ENCODE measurements around the gene COG5. TPM values are rescaled to one million over a fixed set of nuclear protein-coding genes. Genes with fewer than 3 reads are reported as not detected.
A peak's percentile ranks its signal among the peaks of the same experiment; 100 is the strongest.

The COG5 gene
- total RNA-seq, 1 donor: 53.8 TPM

DNA sequence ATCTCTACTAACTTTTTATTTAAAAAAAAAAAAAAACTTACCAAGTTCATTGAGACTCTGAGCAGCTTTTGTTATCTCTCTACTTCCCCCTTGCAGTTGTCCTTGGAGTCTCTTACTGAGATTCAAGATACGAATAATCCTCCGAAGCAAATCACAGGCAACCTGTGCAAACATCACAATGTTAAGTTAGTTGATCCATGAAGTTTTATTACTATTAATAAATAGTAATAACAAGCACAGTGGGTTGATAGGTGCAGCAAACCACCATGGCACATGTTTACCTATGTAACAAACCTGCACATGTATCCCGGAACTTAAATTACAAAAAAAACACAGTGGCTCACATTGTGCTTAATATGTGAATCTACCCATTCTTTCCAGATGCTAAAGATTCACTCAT, 36.5 kb downstream of the COG5 start:
- TF ChIP-seq, protein P1, sequence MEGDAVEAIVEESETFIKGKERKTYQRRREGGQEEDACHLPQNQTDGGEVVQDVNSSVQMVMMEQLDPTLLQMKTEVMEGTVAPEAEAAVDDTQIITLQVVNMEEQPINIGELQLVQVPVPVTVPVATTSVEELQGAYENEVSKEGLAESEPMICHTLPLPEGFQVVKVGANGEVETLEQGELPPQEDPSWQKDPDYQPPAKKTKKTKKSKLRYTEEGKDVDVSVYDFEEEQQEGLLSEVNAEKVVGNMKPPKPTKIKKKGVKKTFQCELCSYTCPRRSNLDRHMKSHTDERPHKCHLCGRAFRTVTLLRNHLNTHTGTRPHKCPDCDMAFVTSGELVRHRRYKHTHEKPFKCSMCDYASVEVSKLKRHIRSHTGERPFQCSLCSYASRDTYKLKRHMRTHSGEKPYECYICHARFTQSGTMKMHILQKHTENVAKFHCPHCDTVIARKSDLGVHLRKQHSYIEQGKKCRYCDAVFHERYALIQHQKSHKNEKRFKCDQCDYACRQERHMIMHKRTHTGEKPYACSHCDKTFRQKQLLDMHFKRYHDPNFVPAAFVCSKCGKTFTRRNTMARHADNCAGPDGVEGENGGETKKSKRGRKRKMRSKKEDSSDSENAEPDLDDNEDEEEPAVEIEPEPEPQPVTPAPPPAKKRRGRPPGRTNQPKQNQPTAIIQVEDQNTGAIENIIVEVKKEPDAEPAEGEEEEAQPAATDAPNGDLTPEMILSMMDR (IDR thresholded peaks at IDR 0.05; ENCODE audit: insufficient read depth, low read length): no peak
- DNase-seq (ENCODE audit: low read depth): no peak
- H3K4me3 ChIP-seq (ENCODE audit: low read depth, low read length): no peak overlapping the region

DNA sequence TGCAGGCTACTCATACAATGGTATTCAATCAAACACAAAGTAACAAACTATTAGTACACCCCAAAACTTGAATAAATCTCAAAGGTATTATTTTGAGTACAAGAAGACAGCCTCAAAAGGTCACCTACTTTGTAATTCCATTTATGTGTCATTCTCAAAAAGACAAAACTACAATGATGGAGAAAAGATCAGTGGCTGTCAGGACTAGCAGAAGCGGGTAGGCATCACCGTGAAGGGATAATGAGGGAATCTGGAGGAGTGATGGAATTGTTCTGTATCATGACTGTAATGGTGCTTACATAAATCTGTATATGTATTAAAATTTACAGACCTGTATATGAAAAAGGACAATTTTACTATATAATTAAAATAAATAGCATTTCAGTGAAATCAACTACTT, 37.0 kb downstream of the COG5 start:
- DNase-seq (ENCODE audit: low read depth): no peak
- TF ChIP-seq, protein P1 (IDR thresholded peaks at IDR 0.05; ENCODE audit: insufficient read depth, low read length): no peak
- no peak overlapping the region for H3K4me3 ChIP-seq (ENCODE audit: low read depth, low read length)

- TF ChIP-seq, protein P1 (IDR thresholded peaks at IDR 0.05; ENCODE audit: insufficient read depth, low read length): no peak
- peak; percentile 18 for DNase-seq (ENCODE audit: low read depth)
- no peak overlapping the region for H3K4me3 ChIP-seq (ENCODE audit: low read depth, low read length)
Observed at GRCh38 chr7:107506674-107507339, 56.9 kb downstream of the COG5 start.

GRCh38 chr7:107505997-107506673, 57.6 kb downstream of the COG5 start:
- DNase-seq (ENCODE audit: low read depth): no peak
- TF ChIP-seq, protein P1 (IDR thresholded peaks at IDR 0.05; ENCODE audit: insufficient read depth, low read length): no peak

GRCh38 chr7:107505362-107505761, 58.4 kb downstream of the COG5 start:
- no peak for DNase-seq (ENCODE audit: low read depth)
- H3K4me3 ChIP-seq (ENCODE audit: low read depth, low read length): no peak overlapping the region
- TF ChIP-seq, protein P1 (IDR thresholded peaks at IDR 0.05; ENCODE audit: insufficient read depth, low read length): no peak

More at GRCh38 chr7:107505997-107506673, 57.6 kb downstream of the COG5 start:
- no peak overlapping the region for H3K4me3 ChIP-seq (ENCODE audit: low read depth, low read length)

- DNase-seq (ENCODE audit: low read depth): no peak
- TF ChIP-seq, protein P1 (IDR thresholded peaks at IDR 0.05; ENCODE audit: insufficient read depth, low read length): no peak
- H3K4me3 ChIP-seq (ENCODE audit: low read depth, low read length): no peak overlapping the region
Observed at GRCh38 chr7:107503687-107504086, 60.0 kb downstream of the COG5 start.
